Activated T-cell treated with anti-CD3 and anti-CD28 coated beads, Interleukin-2, amount 50 U/mL, for 1 hour (primary cell): ENCODE measurements around the gene PZP.
"Not testable (repeated sequence)": the region's sequence is repeated elsewhere in the genome, so short reads cannot be mapped to it uniquely, and the experiment has no call there.

ENCODE experiments used
- DNase-seq: peaks from one replicate; pipeline ENCODE4 v3.0.0-alpha.2; 2020

Gene PZP

GRCh38 chr12:9179781-9180180, 28.4 kb downstream of the PZP start:
- no peak for DNase-seq

GRCh38 chr12:9169979-9170634, 38.1 kb downstream of the PZP start:
- DNase-seq, result no peak

- not testable (repeated sequence) for DNase-seq
Measured at GRCh38 chr12:9167345-9167744, 40.9 kb downstream of the PZP start.

- no peak for DNase-seq
Measured at GRCh38 chr12:9163392-9163791, 44.8 kb downstream of the PZP start.

- DNase-seq, result no peak
Measured at GRCh38 chr12:9156119-9156518, 52.1 kb downstream of the PZP start.

- no peak for DNase-seq
Measured at GRCh38 chr12:9149372-9149771, 58.8 kb downstream of the PZP start.

- DNase-seq, result no peak
Measured at GRCh38 chr12:9148926-9149325, 59.3 kb downstream of the PZP start.

GRCh38 chr12:9147461-9147860, 60.7 kb downstream of the PZP start:
- no peak for DNase-seq

- DNase-seq, result no peak
Measured at GRCh38 chr12:9144730-9145106, 63.5 kb downstream of the PZP start.

GRCh38 chr12:9143929-9144729, 64.1 kb downstream of the PZP start:
- no peak for DNase-seq

GRCh38 chr12:9143137-9143536, 65.1 kb downstream of the PZP start:
- DNase-seq, result no peak

GRCh38 chr12:9139588-9140290, 68.5 kb downstream of the PZP start:
- not testable (repeated sequence) for DNase-seq

- DNase-seq, result no peak
Measured at GRCh38 chr12:9135903-9136310, 72.3 kb downstream of the PZP start.

GRCh38 chr12:9134981-9135628, 73.1 kb downstream of the PZP start:
- no peak for DNase-seq

- DNase-seq, result no peak
Measured at GRCh38 chr12:9133216-9133916, 74.8 kb downstream of the PZP start.

GRCh38 chr12:9132008-9132535, 76.1 kb downstream of the PZP start:
- DNase-seq, result no peak

GRCh38 chr12:9130244-9130643, 78.0 kb downstream of the PZP start:
- no peak for DNase-seq

GRCh38 chr12:9127936-9128663, 80.1 kb downstream of the PZP start:
- no peak for DNase-seq

GRCh38 chr12:9127484-9127883, 80.7 kb downstream of the PZP start:
- no peak for DNase-seq

GRCh38 chr12:9124383-9125031, 83.7 kb downstream of the PZP start:
- DNase-seq, result no peak

GRCh38 chr12:9123781-9124382, 84.3 kb downstream of the PZP start:
- DNase-seq, result no peak
